Measurements from ENCODE around the gene RNF133.
"Not testable (repeated sequence)": the region's sequence is repeated elsewhere in the genome, so short reads cannot be mapped to it uniquely, and the experiment has no call there.

RNF133 gene

GRCh38 chr7:122689346-122690109, 9.4 kb downstream of the RNF133 start:
- no peak for DNase-seq

GRCh38 chr7:122688400-122688998, 10.4 kb downstream of the RNF133 start:
- no peak for DNase-seq

GRCh38 chr7:122686360-122686878, 12.5 kb downstream of the RNF133 start:
- DNase-seq: no peak

- DNase-seq: no peak
Measured at GRCh38 chr7:122684504-122684903, 14.4 kb downstream of the RNF133 start.

GRCh38 chr7:122682815-122683550, 15.9 kb downstream of the RNF133 start:
- no peak for DNase-seq

GRCh38 chr7:122681186-122681585, 17.7 kb downstream of the RNF133 start:
- DNase-seq: not testable (repeated sequence)

- DNase-seq: no peak
Measured at GRCh38 chr7:122679813-122680212, 19.1 kb downstream of the RNF133 start.

- DNase-seq: not testable (repeated sequence)
Measured at GRCh38 chr7:122679269-122679709, 19.6 kb downstream of the RNF133 start.

- DNase-seq: no peak
Measured at GRCh38 chr7:122677149-122677548, 21.8 kb downstream of the RNF133 start.

GRCh38 chr7:122676466-122676865, 22.5 kb downstream of the RNF133 start:
- DNase-seq: no peak

GRCh38 chr7:122675621-122676020, 23.3 kb downstream of the RNF133 start:
- DNase-seq: no peak

GRCh38 chr7:122675011-122675410, 23.9 kb downstream of the RNF133 start:
- no peak for DNase-seq

- no peak for DNase-seq
Measured at GRCh38 chr7:122674502-122674901, 24.4 kb downstream of the RNF133 start.

GRCh38 chr7:122673951-122674350, 25.0 kb downstream of the RNF133 start:
- no peak for DNase-seq

- DNase-seq: no peak
Measured at GRCh38 chr7:122672536-122672935, 26.4 kb downstream of the RNF133 start.

GRCh38 chr7:122663733-122664132, 35.2 kb downstream of the RNF133 start:
- DNase-seq: no peak

GRCh38 chr7:122658856-122659255, 40.1 kb downstream of the RNF133 start:
- no peak for DNase-seq

- no peak for DNase-seq
Measured at GRCh38 chr7:122653685-122654084, 45.2 kb downstream of the RNF133 start.

- DNase-seq: no peak
Measured at GRCh38 chr7:122652876-122653275, 46.0 kb downstream of the RNF133 start.

GRCh38 chr7:122651451-122651850, 47.5 kb downstream of the RNF133 start:
- DNase-seq: no peak

All from kidney glomerular epithelial cell (primary cell).